ENCODE measurements around the gene CANX. TPM values are rescaled to one million over a fixed set of nuclear protein-coding genes. Genes with fewer than 3 reads are reported as not detected.
A peak's percentile ranks its signal among the peaks of the same experiment; 100 is the strongest.

CANX gene
- total and polyA plus RNA-seq, 2 of the 13 experiments (the other 11 are each of a cell fraction or from before 2014, with no cell fraction given) = 477 to 680 TPM

DNA sequence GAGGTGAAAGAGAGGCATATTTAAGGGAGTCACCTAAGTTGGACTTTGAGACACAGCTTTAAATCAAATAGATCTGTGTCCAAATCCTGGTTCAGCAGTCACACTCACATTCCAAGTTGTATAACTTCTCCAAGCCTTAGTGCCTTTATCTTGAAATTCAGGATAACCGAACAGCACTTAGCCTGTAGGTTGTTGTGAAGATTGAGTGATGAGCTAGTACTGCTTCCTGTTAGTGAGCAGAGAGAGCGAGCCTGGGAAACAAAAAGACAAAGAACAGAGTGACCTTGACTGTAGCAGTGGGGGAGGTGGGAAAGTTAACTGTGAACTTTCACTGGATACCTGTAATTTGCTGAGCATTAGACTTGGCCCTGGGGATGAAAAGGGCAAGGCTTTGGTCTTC is 56.3 kb downstream of the CANX start (continued):
- no peak for TF ChIP-seq NKX3-1 (CRISPR knock-in tag; IDR thresholded peaks at IDR 0.05)
- TF ChIP-seq, protein P1, sequence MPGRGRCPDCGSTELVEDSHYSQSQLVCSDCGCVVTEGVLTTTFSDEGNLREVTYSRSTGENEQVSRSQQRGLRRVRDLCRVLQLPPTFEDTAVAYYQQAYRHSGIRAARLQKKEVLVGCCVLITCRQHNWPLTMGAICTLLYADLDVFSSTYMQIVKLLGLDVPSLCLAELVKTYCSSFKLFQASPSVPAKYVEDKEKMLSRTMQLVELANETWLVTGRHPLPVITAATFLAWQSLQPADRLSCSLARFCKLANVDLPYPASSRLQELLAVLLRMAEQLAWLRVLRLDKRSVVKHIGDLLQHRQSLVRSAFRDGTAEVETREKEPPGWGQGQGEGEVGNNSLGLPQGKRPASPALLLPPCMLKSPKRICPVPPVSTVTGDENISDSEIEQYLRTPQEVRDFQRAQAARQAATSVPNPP (CRISPR knock-in tag; IDR thresholded peaks at IDR 0.05) = 0 out of 2 replicates have a peak, but pooled peaks have one; percentile 48
- TF ChIP-seq, protein P2, sequence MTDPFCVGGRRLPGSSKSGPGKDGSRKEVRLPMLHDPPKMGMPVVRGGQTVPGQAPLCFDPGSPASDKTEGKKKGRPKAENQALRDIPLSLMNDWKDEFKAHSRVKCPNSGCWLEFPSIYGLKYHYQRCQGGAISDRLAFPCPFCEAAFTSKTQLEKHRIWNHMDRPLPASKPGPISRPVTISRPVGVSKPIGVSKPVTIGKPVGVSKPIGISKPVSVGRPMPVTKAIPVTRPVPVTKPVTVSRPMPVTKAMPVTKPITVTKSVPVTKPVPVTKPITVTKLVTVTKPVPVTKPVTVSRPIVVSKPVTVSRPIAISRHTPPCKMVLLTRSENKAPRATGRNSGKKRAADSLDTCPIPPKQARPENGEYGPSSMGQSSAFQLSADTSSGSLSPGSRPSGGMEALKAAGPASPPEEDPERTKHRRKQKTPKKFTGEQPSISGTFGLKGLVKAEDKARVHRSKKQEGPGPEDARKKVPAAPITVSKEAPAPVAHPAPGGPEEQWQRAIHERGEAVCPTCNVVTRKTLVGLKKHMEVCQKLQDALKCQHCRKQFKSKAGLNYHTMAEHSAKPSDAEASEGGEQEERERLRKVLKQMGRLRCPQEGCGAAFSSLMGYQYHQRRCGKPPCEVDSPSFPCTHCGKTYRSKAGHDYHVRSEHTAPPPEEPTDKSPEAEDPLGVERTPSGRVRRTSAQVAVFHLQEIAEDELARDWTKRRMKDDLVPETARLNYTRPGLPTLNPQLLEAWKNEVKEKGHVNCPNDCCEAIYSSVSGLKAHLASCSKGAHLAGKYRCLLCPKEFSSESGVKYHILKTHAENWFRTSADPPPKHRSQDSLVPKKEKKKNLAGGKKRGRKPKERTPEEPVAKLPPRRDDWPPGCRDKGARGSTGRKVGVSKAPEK (CRISPR knock-in tag; IDR thresholded peaks at IDR 0.05; ENCODE audit: borderline replicate concordance) = no peak
- TF ChIP-seq HNF4G (IDR thresholded peaks at IDR 0.05; ENCODE audit: borderline replicate concordance, low read depth, low read length) = peak; percentile 64
- TF ChIP-seq HNF4G (CRISPR knock-in tag; IDR thresholded peaks at IDR 0.05; ENCODE audit: borderline replicate concordance, low read depth) = peak; percentile 51; the same call in 1 of the 2 replicates
- peak; percentile 61; the same call in 1 of the 2 replicates for TF ChIP-seq SOX13 (IDR thresholded peaks at IDR 0.05)
- TF ChIP-seq SOX13 (CRISPR knock-in tag; conservative IDR thresholded peaks at IDR 0.05 in 1 of 2, IDR thresholded peaks at IDR 0.05 in 1 of 2) = peak in 1 of 2 experiments; percentile 94; a peak in 2 of 4 replicates
- no peak; the same call in 1 of the 2 replicates for TF ChIP-seq RXRA (CRISPR knock-in tag; IDR thresholded peaks at IDR 0.05)
- TF ChIP-seq, protein P3, sequence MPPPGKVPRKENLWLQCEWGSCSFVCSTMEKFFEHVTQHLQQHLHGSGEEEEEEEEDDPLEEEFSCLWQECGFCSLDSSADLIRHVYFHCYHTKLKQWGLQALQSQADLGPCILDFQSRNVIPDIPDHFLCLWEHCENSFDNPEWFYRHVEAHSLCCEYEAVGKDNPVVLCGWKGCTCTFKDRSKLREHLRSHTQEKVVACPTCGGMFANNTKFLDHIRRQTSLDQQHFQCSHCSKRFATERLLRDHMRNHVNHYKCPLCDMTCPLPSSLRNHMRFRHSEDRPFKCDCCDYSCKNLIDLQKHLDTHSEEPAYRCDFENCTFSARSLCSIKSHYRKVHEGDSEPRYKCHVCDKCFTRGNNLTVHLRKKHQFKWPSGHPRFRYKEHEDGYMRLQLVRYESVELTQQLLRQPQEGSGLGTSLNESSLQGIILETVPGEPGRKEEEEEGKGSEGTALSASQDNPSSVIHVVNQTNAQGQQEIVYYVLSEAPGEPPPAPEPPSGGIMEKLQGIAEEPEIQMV (CRISPR knock-in tag; IDR thresholded peaks at IDR 0.05; ENCODE audit: low read depth) = no peak
- peak; percentile 61; the same call in 1 of the 2 replicates for TF ChIP-seq MIER3 (CRISPR knock-in tag; IDR thresholded peaks at IDR 0.05; ENCODE audit: borderline replicate concordance)
- peak; percentile 63 for TF ChIP-seq ELF1 (CRISPR knock-in tag; IDR thresholded peaks at IDR 0.05)
- TF ChIP-seq SAP130 (CRISPR knock-in tag; IDR thresholded peaks at IDR 0.05; ENCODE audit: low read depth) = peak; percentile 84
- peak; percentile 87 for TF ChIP-seq PHF5A (CRISPR knock-in tag; IDR thresholded peaks at IDR 0.05; ENCODE audit: low read depth, unreplicated experiment)
- TF ChIP-seq ETV5 (CRISPR knock-in tag; IDR thresholded peaks at IDR 0.05; ENCODE audit: borderline replicate concordance) = peak; percentile 76; the same call in 1 of the 2 replicates
- TF ChIP-seq RFXANK (CRISPR knock-in tag; IDR thresholded peaks at IDR 0.05) = 0 out of 2 replicates have a peak, but pooled peaks have one; percentile 51
- no peak for TF ChIP-seq ZNF232 (CRISPR knock-in tag; IDR thresholded peaks at IDR 0.05; ENCODE audit: borderline replicate concordance)
- 0 out of 2 replicates have a peak, but pooled peaks have one; percentile 25 for TF ChIP-seq ZBTB33 (CRISPR knock-in tag; IDR thresholded peaks at IDR 0.05)
- 0 out of 2 replicates have a peak, but pooled peaks have one; percentile 28 for TF ChIP-seq ZSCAN31 (CRISPR knock-in tag; IDR thresholded peaks at IDR 0.05; ENCODE audit: low read depth)
- TF ChIP-seq ZNF280D (CRISPR knock-in tag; IDR thresholded peaks at IDR 0.05) = 0 out of 2 replicates have a peak, but pooled peaks have one; percentile 35

Measured in HepG2 (cell line).